Esophagus squamous epithelium (tissue), 5 donors: ENCODE measurements around the gene FBP1. TPM values are rescaled to one million over a fixed set of nuclear protein-coding genes. Genes with fewer than 3 reads are reported as not detected.

Source experiments
- DNase-seq: peaks from one replicate; lab custom pipeline; 2025; lab: John Stamatoyannopoulos, UW
- H3K27ac ChIP-seq, 4 donors: fragments of 200-600 bp; sonication (generic); one replicate each; pipeline ENCODE4 v1.5.1; 2016 to 2019; ENCODE audit warnings: mild to moderate bottlenecking in 1 of 4
- H3K27me3 ChIP-seq, 4 donors: fragments of 200-600 bp; sonication (generic); 1 replicate in 3 of 4; 2 replicates in 1 of 4; pipeline versions ENCODE4 v1.5.1 to v1.6.0; 2017 to 2021; ENCODE audit warnings: antibody characterized with exemption in 1 of 4
- H3K36me3 ChIP-seq, 3 donors: fragments of 200-600 bp; sonication (generic); one replicate each; pipeline ENCODE4 v1.5.1; 2016 to 2019
- H3K4me1 ChIP-seq, 3 donors: fragments of 200-600 bp; sonication (generic); one replicate each; pipeline ENCODE4 v1.5.1; 2017 to 2019
- H3K4me3 ChIP-seq, 4 donors: fragments of 200-600 bp; sonication (generic); 1 replicate in 3 of 4; 2 replicates in 1 of 4; pipeline ENCODE4 v1.5.1; 2016 to 2019; ENCODE audit warnings: mild to moderate bottlenecking in 2 of 4, moderate library complexity in 1 of 4
- H3K9me3 ChIP-seq, 3 donors: fragments of 200-600 bp; sonication (generic); one replicate each; pipeline ENCODE4 v1.5.1; 2016 to 2019
- CTCF ChIP-seq, 6 experiments: fragments of 450-650 bp in 4 of 6; fragments of 200-600 bp in 2 of 6; sonication (generic) in 2 of 6; IDR thresholded peaks; one replicate each; pipeline ENCODE4 v1.5.1; 2016 to 2019; ENCODE audit warnings: antibody characterized with exemption in 6 of 6, mild to moderate bottlenecking in 4 of 6, moderate library complexity in 4 of 6
- POLR2A ChIP-seq, 4 donors: fragments of 450-650 bp; IDR thresholded peaks; one replicate each; pipeline ENCODE4 v1.6.1; 2017; ENCODE audit warnings: antibody characterized with exemption in 4 of 4, mild to moderate bottlenecking in 4 of 4, moderate library complexity in 3 of 4
- WGBS, 2 donors: methylation state at CpG; one replicate each; pipeline ENCODE4 v1.1.5; 2018; 5-methylcytosine and 5-hydroxymethylcytosine counted together
- intact Hi-C: fragments of 100-400 bp; cut with DNase I; formaldehyde crosslinking; loops from one replicate; pipeline ENCODE4 v1.15.0; 2022
- total RNA-seq, 4 donors: library from RNA; depleted of rRNA; stranded (reverse); fragments of >200 nt; gene quantifications; one replicate each; pipeline ENCODE4 v1.1.0, GENCODE V29; 2016
- donor health status: DM: yes; HTN: yes; CAD: no.

The FBP1 gene
- total RNA-seq, 4 donors from 2014 or later: 0.19 to 3.0 (median 1.7) TPM; not detected in 1

- no peak overlapping the region for H3K27ac ChIP-seq
- no peak for DNase-seq
Observed at GRCh38 chr9:94606646-94607422, 32.5 kb downstream of the FBP1 start.

GRCh38 chr9:94603259-94604160, 35.8 kb downstream of the FBP1 start:
- peaks cover 0 to 24% (median 0%) of the 10 kb centered on the region in 4 donors for H3K27me3 ChIP-seq
- 56 to 57% methylated on average over 8 to 10 of the region's 21 CpGs for WGBS, 2 donors
- no peaks in the 10 kb centered on the region for H3K36me3 ChIP-seq
- peak; percentile 42 to 71 (median 52) for TF ChIP-seq CTCF (IDR thresholded peaks at IDR 0.05)
- TF ChIP-seq POLR2A (IDR thresholded peaks at IDR 0.05): no peak
- DNase-seq: no peak
- no peak overlapping the region for H3K27ac ChIP-seq
- no peak overlapping the region for H3K4me3 ChIP-seq
- H3K4me1 ChIP-seq: peaks cover 0 to 7% (median 0%) of the 10 kb centered on the region in 3 donors
- no peaks in the 10 kb centered on the region for H3K9me3 ChIP-seq
- intact Hi-C loops: no loop called here

More at GRCh38 chr9:94606646-94607422, 32.5 kb downstream of the FBP1 start:
- Histone ChIP-seq H3K36me3 (no peaks in the 10 kb centered on the region), H3K27me3 (peaks cover 0 to 24% (median 0%) of the 10 kb centered on the region in 4 donors), H3K4me3 (no peak overlapping the region), H3K9me3 (no peaks in the 10 kb centered on the region), H3K4me1 (peaks cover 0 to 7% (median 0%) of the 10 kb centered on the region in 3 donors)
- no peak for TF ChIP-seq CTCF (IDR thresholded peaks at IDR 0.05)
- TF ChIP-seq POLR2A (IDR thresholded peaks at IDR 0.05): no peak
- intact Hi-C loops: no loop called here
- WGBS, 2 donors: 81 to 83% methylated on average over 15 to 23 of the region's 24 CpGs

- Histone ChIP-seq H3K4me1 (peaks cover 0 to 7% (median 0%) of the 10 kb centered on the region in 3 donors), H3K4me3 (no peak overlapping the region), H3K27me3 (peaks cover 0 to 24% (median 0%) of the 10 kb centered on the region in 4 donors), H3K27ac (no peak overlapping the region), H3K9me3 (no peaks in the 10 kb centered on the region), H3K36me3 (no peaks in the 10 kb centered on the region)
- intact Hi-C loops: no loop called here
- 73 to 77% methylated on average over 5 to 6 of the region's 6 CpGs for WGBS, 2 donors
- DNase-seq: no peak
- TF ChIP-seq CTCF (IDR thresholded peaks at IDR 0.05) (no peak), POLR2A (IDR thresholded peaks at IDR 0.05) (no peak)
Observed at GRCh38 chr9:94602666-94603065, 36.7 kb downstream of the FBP1 start.

DNA sequence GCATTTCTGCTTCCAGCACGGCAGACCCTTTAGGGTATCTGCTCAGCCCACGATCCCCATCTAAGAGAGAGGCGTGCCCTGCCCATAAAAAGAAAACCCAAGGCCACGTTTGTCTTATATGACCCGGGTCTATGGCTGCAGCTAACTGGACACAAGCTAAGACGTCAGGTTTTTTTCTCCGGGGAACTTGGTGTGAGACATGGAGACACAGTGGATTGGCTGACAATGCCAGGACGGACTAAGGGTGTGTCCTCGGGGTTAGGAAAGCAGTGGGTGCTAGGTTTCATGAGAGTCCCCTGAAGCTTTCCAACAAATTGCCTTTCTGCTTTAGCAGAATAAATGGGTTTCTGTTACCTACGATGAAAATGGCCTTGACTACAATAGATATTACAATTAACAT, 38.6 kb downstream of the FBP1 start:
- TF ChIP-seq POLR2A (IDR thresholded peaks at IDR 0.05) (no peak), CTCF (IDR thresholded peaks at IDR 0.05) (no peak)
- peaks cover 0 to 7% (median 0%) of the 10 kb centered on the region in 3 donors for H3K4me1 ChIP-seq
- intact Hi-C loops: no loop called here
- WGBS, 2 donors: 59 to 71% methylated on average over 3 to 8 of the region's 10 CpGs
- H3K36me3 ChIP-seq: no peaks in the 10 kb centered on the region
- peaks cover 0 to 9% (median 0%) of the 10 kb centered on the region in 4 donors for H3K27me3 ChIP-seq
- H3K4me3 ChIP-seq: no peak overlapping the region
- no peak overlapping the region for H3K27ac ChIP-seq
- DNase-seq: no peak
- no peaks in the 10 kb centered on the region for H3K9me3 ChIP-seq
